GM21526 (cell line): ENCODE results near the gene NEMP1.
A peak's percentile ranks its signal among the peaks of the same experiment; 100 is the strongest.
"Not testable (repeated sequence)": the region's sequence is repeated elsewhere in the genome, so short reads cannot be mapped to it uniquely, and the experiment has no call there.

ENCODE experiments used
- ATAC-seq: cut with Tn5 transposase; IDR thresholded peaks from one replicate; pipeline ENCODE4 v1.9.1; 2021; ENCODE audit warnings: moderate library complexity; ENCODE audit not compliant: unreplicated experiment, low FRiP score

The NEMP1 gene

DNA sequence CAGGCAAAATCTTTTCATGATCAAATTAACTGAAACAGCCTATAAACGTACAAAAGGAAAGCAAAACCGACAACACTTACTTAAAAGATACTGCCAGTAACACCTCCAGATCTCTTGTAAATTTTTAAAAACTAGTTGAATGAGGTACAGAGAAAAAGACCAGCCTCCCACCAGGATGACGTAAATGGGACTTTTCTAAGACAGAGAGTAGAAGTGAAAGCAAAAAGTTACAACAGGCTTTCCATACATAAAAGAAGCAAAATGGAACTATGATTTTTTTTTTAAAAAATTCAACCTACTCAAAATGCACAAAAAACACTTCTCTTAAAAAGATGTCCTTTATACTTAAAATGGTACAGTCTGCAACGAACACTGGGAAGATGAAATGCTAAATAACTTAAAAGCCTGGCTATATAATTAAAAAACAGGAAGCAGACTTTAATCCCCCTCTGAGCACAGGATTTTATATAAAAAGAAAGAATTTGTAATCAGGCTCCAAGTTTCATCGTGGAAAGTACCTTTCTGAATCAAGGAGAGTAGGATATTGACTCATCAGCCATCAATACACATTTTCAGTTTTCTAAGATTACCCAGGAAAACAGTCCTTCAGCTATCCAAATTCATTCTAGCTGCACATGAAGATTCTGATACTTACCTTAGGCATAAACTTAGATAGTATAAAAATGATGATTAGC lies 14.5 kb downstream of the NEMP1 start:
- peak; percentile 54 for ATAC-seq

DNA sequence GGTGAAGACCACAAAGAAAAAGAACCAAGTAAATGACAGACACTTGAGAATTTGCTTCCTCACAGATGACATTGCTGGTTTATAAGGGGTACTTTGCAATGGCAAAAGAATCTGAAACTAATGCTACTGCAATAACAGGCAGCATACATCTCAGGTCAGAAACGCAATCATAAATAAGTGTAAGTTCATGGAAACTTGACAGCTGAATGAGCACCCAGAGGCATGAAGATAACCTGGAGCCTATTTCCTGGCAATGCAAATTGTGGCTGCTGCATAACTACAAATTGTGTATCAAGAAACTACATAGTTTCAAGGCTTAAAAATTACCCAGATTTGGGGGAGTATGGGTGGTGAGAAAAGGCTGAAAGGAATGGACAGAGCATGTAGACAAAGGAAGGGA lies 20.1 kb downstream of the NEMP1 start:
- no peak for ATAC-seq

DNA sequence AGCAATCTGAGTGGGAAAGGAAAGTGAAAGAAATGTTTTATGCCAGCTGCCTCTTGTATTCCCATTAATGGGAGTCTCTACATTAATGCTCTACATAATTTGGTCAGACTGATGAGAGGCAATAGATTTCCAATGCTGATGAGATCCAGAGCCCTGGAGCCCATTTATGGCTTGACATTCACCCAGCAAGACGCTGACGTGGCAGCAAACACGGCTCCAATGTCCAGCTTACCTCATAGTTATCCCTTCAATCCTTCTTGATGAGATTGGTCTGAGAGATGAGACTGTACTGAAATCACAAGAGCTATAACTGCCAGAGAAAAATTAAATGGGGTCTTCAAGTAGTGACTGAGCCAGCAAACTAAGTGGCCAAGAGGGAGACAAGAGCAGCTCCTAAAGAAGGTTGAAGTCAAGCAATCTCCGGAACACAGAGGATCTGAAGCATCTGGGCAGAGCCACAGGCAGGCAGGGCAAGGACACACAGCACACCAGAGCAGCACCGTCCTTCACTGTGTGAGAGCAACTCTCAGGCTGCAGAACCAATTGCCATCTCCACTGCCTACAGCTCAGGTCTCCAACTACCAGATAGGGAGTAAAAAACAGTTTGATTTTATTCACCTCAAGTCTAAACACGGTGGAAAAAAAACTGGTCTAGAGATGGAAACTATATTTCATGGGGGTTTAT lies 21.4 kb downstream of the NEMP1 start:
- no peak for ATAC-seq

- no peak for ATAC-seq
Observed at GRCh38 chr12:57055824-57056223, 22.8 kb downstream of the NEMP1 start.

DNA sequence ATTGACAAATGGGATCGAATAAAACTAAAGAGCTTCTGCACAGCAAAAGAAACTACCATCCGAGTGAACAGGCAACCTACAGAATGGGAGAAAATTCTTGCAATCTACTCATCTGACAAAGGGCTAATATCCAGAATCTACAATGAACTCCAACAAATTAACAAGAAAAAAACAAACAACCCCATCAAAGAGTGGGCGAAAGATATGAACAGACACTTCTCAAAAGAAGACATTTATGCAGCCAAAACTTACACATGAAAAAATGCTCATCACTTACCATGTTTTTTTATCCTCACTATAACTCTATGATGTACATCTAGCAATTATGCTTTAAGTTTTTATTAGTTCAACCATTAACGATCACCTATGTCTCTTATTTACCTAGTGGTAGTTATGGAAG lies 24.7 kb downstream of the NEMP1 start:
- ATAC-seq: not testable (repeated sequence)

DNA sequence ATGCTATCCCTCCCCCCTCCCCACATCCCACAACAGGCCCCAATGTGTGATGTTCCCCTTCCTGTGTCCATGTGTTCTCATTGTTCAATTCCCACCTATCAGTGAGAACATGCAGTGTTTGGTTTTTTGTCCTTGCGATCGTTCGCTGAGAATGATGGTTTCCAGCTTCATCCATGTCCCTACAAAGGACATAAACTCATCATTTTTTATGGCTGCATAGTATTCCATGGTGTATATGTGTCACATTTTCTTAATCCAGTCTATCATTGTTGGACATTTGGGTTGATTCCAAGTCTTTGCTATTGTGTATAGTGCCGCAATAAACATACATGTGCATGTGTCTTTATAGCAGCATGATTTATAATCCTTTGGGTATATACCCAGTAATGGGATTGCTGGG lies 25.4 kb downstream of the NEMP1 start:
- ATAC-seq: not testable (repeated sequence)

DNA sequence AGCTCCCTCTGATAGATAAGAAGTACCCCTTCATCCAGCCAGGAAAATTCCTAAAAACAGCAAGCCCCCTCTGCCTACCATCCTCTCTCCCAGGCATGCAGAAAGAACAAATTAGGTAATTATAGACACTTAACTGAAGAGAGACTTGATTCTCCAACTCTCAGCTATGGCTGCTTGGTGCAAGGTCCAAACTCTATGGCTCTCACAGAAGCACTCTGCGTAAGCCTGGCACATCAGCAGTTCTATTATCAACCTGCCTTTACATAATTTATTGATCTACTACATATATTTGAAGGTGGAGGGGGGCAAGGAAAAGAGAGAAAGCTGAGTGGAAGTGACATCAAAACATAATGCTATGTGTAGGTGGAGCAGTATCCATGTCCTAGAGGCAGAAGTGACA lies 27.6 kb downstream of the NEMP1 start:
- no peak for ATAC-seq

DNA sequence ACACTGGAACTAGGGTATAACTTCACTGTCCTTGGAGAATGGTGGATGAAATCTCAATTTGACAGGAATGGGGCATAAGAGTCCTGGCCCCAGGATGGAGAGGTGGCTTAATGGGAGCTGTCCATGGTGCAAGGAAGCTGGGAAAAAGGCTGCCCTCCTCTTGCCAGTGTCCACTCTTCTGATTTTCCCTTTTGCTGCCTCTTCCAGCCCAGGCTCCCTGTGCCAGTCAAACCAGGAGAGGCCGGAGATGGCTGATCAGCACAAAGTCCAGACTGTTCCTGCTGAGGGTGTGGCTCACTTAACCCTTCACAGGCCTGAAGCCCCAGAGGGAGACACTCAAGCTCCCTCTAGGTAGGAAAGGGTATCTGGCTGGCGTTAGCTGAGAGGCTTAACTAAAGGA lies 28.7 kb downstream of the NEMP1 start, which contains the start of gene MYO1A:
MYO1A (minus strand) TSS at position 240 of the 400 bp plus-strand sequence. CDS start 1,806 bp downstream, outside the sequence.
- no peak for ATAC-seq

GRCh38 chr12:57049119-57049446 lies 29.5 kb downstream of the NEMP1 start:
- ATAC-seq: no peak

GRCh38 chr12:57048423-57049118 lies 30.0 kb downstream of the NEMP1 start:
- no peak for ATAC-seq

DNA sequence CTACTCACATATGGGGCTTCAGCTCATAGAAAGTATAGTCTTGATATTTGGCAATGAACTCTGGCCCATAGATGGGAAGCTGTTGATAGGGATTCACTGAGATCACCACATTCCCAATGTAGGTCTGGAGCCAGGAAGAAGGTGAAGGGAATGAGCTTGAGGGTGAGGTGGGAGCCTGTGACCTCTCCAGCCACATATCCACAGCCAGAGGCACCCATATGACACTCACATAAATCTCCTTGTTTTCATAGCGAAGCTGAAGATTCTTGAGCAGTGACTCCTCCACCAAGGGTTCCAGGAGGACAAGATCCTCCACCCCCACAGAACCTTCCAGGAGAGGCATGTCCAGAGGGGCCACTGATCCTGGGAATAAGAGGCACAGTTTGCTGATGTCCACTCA lies 30.6 kb downstream of the NEMP1 start:
- no peak for ATAC-seq

DNA sequence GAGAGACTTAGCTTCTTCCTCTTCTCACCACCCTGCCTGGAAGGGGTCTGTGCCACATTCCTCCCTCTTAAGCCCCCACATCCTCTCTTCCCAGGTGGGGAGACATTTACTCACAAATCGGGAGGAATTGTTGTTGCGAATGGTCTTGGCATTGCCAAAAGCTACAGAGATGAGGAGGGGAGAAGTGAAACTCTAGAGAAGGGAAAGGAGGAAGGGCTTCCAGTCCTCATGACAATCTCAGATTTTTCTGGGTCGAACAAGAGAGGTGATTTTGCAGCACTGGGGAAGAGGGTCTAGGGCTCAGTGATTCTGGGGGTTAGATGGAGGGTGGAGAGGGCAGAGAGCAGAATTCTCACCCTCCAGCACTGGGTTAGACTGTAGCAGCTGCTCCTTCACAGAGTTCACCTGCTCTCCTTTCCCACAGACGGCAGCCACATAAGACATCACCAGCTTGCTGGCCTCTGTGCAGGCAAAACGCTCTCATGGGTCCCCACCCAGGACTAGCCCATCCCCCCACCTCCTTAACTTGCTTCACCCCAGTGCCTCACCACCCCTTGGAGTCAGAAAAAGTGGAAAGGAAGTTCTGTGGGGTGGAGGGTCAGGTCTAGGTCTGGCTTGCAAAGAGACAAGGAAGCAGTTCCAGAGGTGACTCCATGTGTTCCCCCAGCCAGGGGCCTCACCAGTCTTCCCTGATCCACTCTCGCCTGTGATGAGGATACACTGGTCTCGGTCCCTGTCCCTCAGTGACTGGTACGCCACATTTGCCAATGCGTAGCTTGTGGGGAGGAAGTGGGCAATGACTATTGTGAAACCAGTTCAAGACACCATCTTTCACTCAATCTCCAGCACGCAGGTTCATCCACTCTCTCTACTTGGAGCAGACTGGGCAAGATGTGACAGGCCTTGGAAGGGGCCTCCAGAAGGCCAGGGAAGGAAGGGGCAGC lies 31.4 kb downstream of the NEMP1 start:
- no peak for ATAC-seq

- no peak for ATAC-seq
Observed at GRCh38 chr12:57046086-57046791, 32.4 kb downstream of the NEMP1 start.

GRCh38 chr12:57044889-57045288 lies 33.7 kb downstream of the NEMP1 start:
- no peak for ATAC-seq

- ATAC-seq: no peak
Observed at GRCh38 chr12:57044468-57044867, 34.1 kb downstream of the NEMP1 start.

GRCh38 chr12:57042695-57043094 lies 35.9 kb downstream of the NEMP1 start:
- ATAC-seq: no peak

DNA sequence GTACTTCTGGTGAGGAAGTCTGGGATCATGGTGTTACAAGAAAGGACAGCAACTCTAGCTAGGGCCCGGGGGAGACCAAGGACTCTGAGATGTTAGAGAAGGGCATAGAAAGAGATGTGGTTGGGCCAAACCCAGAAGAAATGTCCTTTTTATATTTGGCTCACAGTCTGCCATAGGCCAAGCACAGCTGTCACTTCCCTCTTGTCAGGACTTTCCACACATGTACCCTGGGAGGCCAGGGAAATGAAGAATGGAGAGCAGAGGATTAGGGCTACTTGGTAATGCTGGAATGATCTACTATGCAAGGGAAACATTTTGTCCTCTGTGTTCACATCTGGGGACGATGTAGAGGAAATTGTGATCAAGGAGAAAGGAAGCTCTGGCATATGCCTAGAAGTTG lies 37.8 kb downstream of the NEMP1 start:
- ATAC-seq: no peak

DNA sequence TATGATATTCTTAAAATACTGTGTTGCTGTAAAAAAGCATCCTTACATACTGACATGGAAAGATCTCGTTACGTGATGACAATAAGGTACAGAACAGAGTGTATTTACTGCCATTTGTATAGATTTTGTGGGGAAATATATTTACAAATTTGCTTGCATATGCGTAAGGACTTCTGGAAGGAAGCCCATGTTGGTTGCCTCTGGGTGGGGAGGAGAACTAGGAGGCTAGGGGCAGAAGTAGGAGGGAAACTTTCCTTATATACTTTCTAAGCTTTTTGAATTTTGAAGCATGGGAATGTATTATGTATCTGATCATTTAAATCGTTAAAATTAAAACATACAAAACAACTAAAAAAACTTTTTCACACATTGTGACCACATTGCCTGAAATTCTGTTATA lies 38.4 kb downstream of the NEMP1 start:
- ATAC-seq: no peak

GRCh38 chr12:57039016-57039798 lies 39.4 kb downstream of the NEMP1 start:
- ATAC-seq: no peak
